HepG2 (cell line): ENCODE measurements around the gene CDC37L1. TPM values are rescaled to one million over a fixed set of nuclear protein-coding genes. Genes with fewer than 3 reads are reported as not detected.

Source experiments
- AGO2 ChIP-seq: fragments of 200-400 bp; formaldehyde crosslinking; optimal IDR thresholded peaks from 2 replicates; pipeline ENCODE3; 2017; ENCODE audit warnings: mild to moderate bottlenecking, low read depth, low read length, moderate library complexity
- CBX2 ChIP-seq, 2 experiments: fragments of 200-600 bp in 1 of 2; sonication (generic); formaldehyde crosslinking in 1 of 2; IDR thresholded peaks; 2 replicates each; pipeline versions ENCODE4 v1.7.0 to v1.8.1; 2018 to 2022; ENCODE audit warnings: low read depth in 2 of 2, low read length in 1 of 2, mild to moderate bottlenecking in 1 of 2, missing genetic modification reagents in 1 of 2
- CCDC6 ChIP-seq: sonication (generic); formaldehyde crosslinking; IDR thresholded peaks from 2 replicates; pipeline ENCODE4 v1.8.1; 2022; ENCODE audit warnings: mild to moderate bottlenecking, missing genetic modification reagents, moderate library complexity
- ETV6 ChIP-seq: sonication (generic); formaldehyde crosslinking; conservative IDR thresholded peaks from 2 replicates; pipeline ENCODE4 v1.4.0; 2020; ENCODE audit warnings: missing genetic modification reagents
- HOXA3 ChIP-seq: sonication (generic); formaldehyde crosslinking; IDR thresholded peaks from 2 replicates; pipeline ENCODE4 v1.5.0; 2020; ENCODE audit warnings: missing genetic modification reagents
- IRF2 ChIP-seq: IDR thresholded peaks from 2 replicates; pipeline ENCODE4 v1.6.1; 2018; ENCODE audit warnings: missing genetic modification reagents, missing compliant biosample characterization
- ISX ChIP-seq: sonication (generic); formaldehyde crosslinking; conservative IDR thresholded peaks from 2 replicates; pipeline ENCODE4 v1.5.0; 2020; ENCODE audit warnings: missing genetic modification reagents
- NFKB2 ChIP-seq: sonication (generic); formaldehyde crosslinking; IDR thresholded peaks from 2 replicates; pipeline ENCODE4 v1.4.0; 2020; ENCODE audit warnings: missing genetic modification reagents, borderline replicate concordance
- POGZ ChIP-seq: sonication (generic); formaldehyde crosslinking; IDR thresholded peaks from 2 replicates; pipeline ENCODE4 v1.4.0; 2020; ENCODE audit warnings: mild to moderate bottlenecking, missing genetic modification reagents
- RAD21 ChIP-seq: fragments of 450-650 bp; formaldehyde crosslinking; IDR thresholded peaks from 2 replicates; pipeline ENCODE4 v1.5.0; 2020; ENCODE audit warnings: mild to moderate bottlenecking
- REPIN1 ChIP-seq: sonication (generic); formaldehyde crosslinking; IDR thresholded peaks from 2 replicates; pipeline ENCODE4 v1.8.0; 2022; ENCODE audit warnings: missing genetic modification reagents, low read depth, mild to moderate bottlenecking, borderline replicate concordance
- SCMH1 ChIP-seq: sonication (generic); formaldehyde crosslinking; IDR thresholded peaks from 2 replicates; pipeline ENCODE4 v1.9.0; 2021; ENCODE audit warnings: missing genetic modification reagents, mild to moderate bottlenecking, borderline replicate concordance
- SP1 ChIP-seq, 2 experiments: fragments of 450-650 bp in 1 of 2; sonication (generic) in 1 of 2; formaldehyde crosslinking in 1 of 2; IDR thresholded peaks; 2 replicates each; pipeline versions ENCODE4 v1.4.0 to v1.6.1; 2016 to 2020; ENCODE audit warnings: missing genetic modification reagents in 1 of 2
- SP2 ChIP-seq: sonication (generic); formaldehyde crosslinking; IDR thresholded peaks from 2 replicates; pipeline ENCODE4 v1.5.1; 2020; ENCODE audit warnings: mild to moderate bottlenecking, missing genetic modification reagents
- ZBTB42 ChIP-seq: sonication (generic); formaldehyde crosslinking; IDR thresholded peaks from 2 replicates; pipeline ENCODE4 v1.5.0; 2020; ENCODE audit warnings: mild to moderate bottlenecking, missing genetic modification reagents
- ZNF3 ChIP-seq: IDR thresholded peaks from 2 replicates; pipeline ENCODE4 v1.7.0; 2017; ENCODE audit warnings: inconsistent platforms
- ZNF451 ChIP-seq: sonication (generic); formaldehyde crosslinking; IDR thresholded peaks from 2 replicates; pipeline ENCODE4 v1.5.0; 2020; ENCODE audit warnings: mild to moderate bottlenecking, missing genetic modification reagents
- ZNF547 ChIP-seq: sonication (generic); formaldehyde crosslinking; IDR thresholded peaks from 2 replicates; pipeline ENCODE4 v1.5.1; 2020; ENCODE audit warnings: mild to moderate bottlenecking, missing genetic modification reagents
- ZNF737 ChIP-seq: sonication (generic); formaldehyde crosslinking; IDR thresholded peaks from 2 replicates; pipeline ENCODE4 v1.5.0; 2020; ENCODE audit warnings: missing genetic modification reagents, mild to moderate bottlenecking, borderline replicate concordance
- polyA plus RNA-seq, 8 experiments: library from polyadenylated mRNA; depleted of rRNA in 3 of 8; stranded (reverse) in 7 of 8; unstranded in 1 of 8; fragments of >200 nt; fragmentation: Illumina TruSeq in 4 of 8; extraction: Trizol in 4 of 8; gene quantifications; 2 replicates each; pipeline versions ENCODE4 v1.2.1 to v1.2.3, GENCODE V29; 2011 to 2016; ENCODE audit warnings: low read depth in 4 of 8, missing spikeins in 1 of 8, mixed read lengths in 1 of 8; ENCODE audit not compliant: insufficient read depth in 1 of 8
- total RNA-seq, 5 experiments: library from RNA; depleted of rRNA; stranded (reverse); fragments of >200 nt; fragmentation: Illumina TruSeq; extraction: Trizol; gene quantifications; 2 replicates each; pipeline ENCODE4 v1.2.3, GENCODE V29; 2016; ENCODE audit warnings: low read depth in 1 of 5
- TF ChIP-seq, protein P1 (sequence below): sonication (generic); formaldehyde crosslinking; IDR thresholded peaks from 2 replicates; pipeline ENCODE4 v1.4.0; 2020; ENCODE audit warnings: mild to moderate bottlenecking, missing genetic modification reagents
- TF ChIP-seq, protein P2 (sequence below): sonication (generic); formaldehyde crosslinking; IDR thresholded peaks from 2 replicates; pipeline ENCODE4 v1.4.0; 2020; ENCODE audit warnings: missing genetic modification reagents, mild to moderate bottlenecking, borderline replicate concordance
- TF ChIP-seq, protein P3 (sequence below): sonication (generic); formaldehyde crosslinking; IDR thresholded peaks from 2 replicates; pipeline ENCODE4 v1.4.0; 2020; ENCODE audit warnings: missing genetic modification reagents, borderline replicate concordance

Gene CDC37L1
- total and polyA plus RNA-seq, 2 of the 13 experiments (the other 11 are each of a cell fraction or from before 2014, with no cell fraction given), result 5.5 to 17.0 TPM

DNA sequence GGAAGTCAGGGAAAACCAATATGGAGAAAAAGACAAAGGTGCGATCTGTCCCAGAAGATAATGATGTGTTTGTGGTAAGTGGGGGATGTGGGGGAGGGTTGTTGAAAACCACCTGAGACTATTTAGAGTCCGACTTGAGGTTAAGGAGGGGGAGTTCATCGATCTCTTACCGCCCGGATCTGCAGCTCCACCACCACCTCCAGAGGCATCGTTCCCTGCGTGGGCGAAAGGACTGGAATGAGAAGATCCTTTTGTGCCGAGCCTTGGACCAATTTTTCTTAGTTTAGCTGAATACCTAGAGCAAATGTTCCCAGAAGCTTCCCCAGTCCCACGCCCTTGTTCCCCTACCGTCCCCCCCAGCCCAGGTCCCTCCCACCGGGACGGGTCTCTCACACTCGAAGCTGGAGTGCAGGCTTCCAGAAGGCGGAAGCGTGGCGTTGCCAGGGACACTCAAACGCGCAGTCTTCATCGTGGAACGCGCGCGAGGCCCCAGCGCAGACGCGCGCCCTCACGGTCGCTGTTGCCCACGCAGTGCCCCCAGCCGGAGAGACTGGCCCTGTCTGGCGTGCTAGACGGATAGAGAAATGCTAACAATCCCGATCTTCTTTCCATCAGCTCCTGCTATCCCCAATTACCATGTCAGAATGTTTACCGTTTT, 13.2 kb upstream of the CDC37L1 start, which contains the start of gene SPATA6L (continued):
- peak; percentile 8; the same call in 1 of the 2 replicates for TF ChIP-seq POGZ (CRISPR knock-in tag)
- TF ChIP-seq, protein P1, sequence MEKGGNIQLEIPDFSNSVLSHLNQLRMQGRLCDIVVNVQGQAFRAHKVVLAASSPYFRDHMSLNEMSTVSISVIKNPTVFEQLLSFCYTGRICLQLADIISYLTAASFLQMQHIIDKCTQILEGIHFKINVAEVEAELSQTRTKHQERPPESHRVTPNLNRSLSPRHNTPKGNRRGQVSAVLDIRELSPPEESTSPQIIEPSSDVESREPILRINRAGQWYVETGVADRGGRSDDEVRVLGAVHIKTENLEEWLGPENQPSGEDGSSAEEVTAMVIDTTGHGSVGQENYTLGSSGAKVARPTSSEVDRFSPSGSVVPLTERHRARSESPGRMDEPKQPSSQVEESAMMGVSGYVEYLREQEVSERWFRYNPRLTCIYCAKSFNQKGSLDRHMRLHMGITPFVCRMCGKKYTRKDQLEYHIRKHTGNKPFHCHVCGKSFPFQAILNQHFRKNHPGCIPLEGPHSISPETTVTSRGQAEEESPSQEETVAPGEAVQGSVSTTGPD, result no peak
- TF ChIP-seq CBX2 (IDR thresholded peaks at IDR 0.05; ENCODE audit: low read depth, low read length), result no peak
- TF ChIP-seq CBX2 (CRISPR knock-in tag; IDR thresholded peaks at IDR 0.05; ENCODE audit: low read depth), result no peak
- TF ChIP-seq AGO2, result peak; percentile 79
- TF ChIP-seq ZNF451 (CRISPR knock-in tag), result 0 out of 2 replicates have a peak, but pooled peaks have one; percentile 49
- TF ChIP-seq RAD21 (CRISPR knock-in tag), result 0 out of 2 replicates have a peak, but pooled peaks have one; percentile 17
- no peak for TF ChIP-seq ISX (CRISPR knock-in tag)
- TF ChIP-seq CCDC6, result peak; percentile 34; the same call in 1 of the 2 replicates
- TF ChIP-seq SCMH1 (CRISPR knock-in tag), result no peak
- TF ChIP-seq, protein P2, sequence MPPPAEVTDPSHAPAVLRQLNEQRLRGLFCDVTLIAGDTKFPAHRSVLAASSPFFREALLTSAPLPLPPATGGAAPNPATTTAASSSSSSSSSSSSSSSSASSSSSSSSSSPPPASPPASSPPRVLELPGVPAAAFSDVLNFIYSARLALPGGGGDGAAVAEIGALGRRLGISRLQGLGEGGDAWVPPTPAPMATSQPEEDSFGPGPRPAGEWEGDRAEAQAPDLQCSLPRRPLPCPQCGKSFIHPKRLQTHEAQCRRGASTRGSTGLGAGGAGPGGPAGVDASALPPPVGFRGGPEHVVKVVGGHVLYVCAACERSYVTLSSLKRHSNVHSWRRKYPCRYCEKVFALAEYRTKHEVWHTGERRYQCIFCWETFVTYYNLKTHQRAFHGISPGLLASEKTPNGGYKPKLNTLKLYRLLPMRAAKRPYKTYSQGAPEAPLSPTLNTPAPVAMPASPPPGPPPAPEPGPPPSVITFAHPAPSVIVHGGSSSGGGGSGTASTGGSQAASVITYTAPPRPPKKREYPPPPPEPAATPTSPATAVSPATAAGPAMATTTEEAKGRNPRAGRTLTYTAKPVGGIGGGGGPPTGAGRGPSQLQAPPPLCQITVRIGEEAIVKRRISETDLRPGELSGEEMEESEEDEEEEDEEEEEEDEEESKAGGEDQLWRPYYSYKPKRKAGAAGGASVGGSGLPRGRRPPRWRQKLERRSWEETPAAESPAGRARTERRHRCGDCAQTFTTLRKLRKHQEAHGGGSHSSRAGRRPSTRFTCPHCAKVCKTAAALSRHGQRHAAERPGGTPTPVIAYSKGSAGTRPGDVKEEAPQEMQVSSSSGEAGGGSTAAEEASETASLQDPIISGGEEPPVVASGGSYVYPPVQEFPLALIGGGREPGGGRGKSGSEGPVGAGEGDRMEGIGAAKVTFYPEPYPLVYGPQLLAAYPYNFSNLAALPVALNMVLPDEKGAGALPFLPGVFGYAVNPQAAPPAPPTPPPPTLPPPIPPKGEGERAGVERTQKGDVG (CRISPR knock-in tag), result 0 out of 2 replicates have a peak, but pooled peaks have one; percentile 28
- no peak for TF ChIP-seq ZNF3
- no peak for TF ChIP-seq REPIN1 (CRISPR knock-in tag)
- TF ChIP-seq, protein P3, sequence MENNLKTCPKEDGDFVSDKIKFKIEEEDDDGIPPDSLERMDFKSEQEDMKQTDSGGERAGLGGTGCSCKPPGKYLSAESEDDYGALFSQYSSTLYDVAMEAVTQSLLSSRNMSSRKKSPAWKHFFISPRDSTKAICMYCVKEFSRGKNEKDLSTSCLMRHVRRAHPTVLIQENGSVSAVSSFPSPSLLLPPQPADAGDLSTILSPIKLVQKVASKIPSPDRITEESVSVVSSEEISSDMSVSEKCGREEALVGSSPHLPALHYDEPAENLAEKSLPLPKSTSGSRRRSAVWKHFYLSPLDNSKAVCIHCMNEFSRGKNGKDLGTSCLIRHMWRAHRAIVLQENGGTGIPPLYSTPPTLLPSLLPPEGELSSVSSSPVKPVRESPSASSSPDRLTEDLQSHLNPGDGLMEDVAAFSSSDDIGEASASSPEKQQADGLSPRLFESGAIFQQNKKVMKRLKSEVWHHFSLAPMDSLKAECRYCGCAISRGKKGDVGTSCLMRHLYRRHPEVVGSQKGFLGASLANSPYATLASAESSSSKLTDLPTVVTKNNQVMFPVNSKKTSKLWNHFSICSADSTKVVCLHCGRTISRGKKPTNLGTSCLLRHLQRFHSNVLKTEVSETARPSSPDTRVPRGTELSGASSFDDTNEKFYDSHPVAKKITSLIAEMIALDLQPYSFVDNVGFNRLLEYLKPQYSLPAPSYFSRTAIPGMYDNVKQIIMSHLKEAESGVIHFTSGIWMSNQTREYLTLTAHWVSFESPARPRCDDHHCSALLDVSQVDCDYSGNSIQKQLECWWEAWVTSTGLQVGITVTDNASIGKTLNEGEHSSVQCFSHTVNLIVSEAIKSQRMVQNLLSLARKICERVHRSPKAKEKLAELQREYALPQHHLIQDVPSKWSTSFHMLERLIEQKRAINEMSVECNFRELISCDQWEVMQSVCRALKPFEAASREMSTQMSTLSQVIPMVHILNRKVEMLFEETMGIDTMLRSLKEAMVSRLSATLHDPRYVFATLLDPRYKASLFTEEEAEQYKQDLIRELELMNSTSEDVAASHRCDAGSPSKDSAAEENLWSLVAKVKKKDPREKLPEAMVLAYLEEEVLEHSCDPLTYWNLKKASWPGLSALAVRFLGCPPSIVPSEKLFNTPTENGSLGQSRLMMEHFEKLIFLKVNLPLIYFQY (CRISPR knock-in tag), result no peak
- TF ChIP-seq ETV6, result no peak
- no peak for TF ChIP-seq IRF2
- no peak for TF ChIP-seq SP1 (IDR thresholded peaks at IDR 0.05)
- TF ChIP-seq SP1 (CRISPR knock-in tag; IDR thresholded peaks at IDR 0.05), result no peak
- peak; percentile 76; the same call in 1 of the 2 replicates for TF ChIP-seq NFKB2
- peak; percentile 47; the same call in 1 of the 2 replicates for TF ChIP-seq HOXA3 (CRISPR knock-in tag)
- no peak for TF ChIP-seq ZNF737 (CRISPR knock-in tag)
- TF ChIP-seq ZBTB42 (CRISPR knock-in tag), result no peak
- no peak for TF ChIP-seq SP2 (CRISPR knock-in tag)
- TF ChIP-seq ZNF547, result peak; percentile 66; the same call in 1 of the 2 replicates
